Peyer's patch (tissue), 4 donors: ENCODE measurements around the gene THRB.

Experiments used
- POLR2A ChIP-seq, 2 donors: fragments of 450-650 bp; IDR thresholded peaks; one replicate each; pipeline ENCODE4 v1.5.1; 2017; ENCODE audit warnings: antibody characterized with exemption in 2 of 2, mild to moderate bottlenecking in 2 of 2, moderate library complexity in 2 of 2
- TF ChIP-seq, protein P1 (sequence below), 6 experiments: fragments of 450-650 bp in 4 of 6; fragments of 200-600 bp in 2 of 6; sonication (generic) in 1 of 6; IDR thresholded peaks; one replicate each; pipeline ENCODE4 v1.5.1; 2017 to 2019; ENCODE audit warnings: antibody characterized with exemption in 6 of 6, mild to moderate bottlenecking in 3 of 6, moderate library complexity in 1 of 6

DNA sequence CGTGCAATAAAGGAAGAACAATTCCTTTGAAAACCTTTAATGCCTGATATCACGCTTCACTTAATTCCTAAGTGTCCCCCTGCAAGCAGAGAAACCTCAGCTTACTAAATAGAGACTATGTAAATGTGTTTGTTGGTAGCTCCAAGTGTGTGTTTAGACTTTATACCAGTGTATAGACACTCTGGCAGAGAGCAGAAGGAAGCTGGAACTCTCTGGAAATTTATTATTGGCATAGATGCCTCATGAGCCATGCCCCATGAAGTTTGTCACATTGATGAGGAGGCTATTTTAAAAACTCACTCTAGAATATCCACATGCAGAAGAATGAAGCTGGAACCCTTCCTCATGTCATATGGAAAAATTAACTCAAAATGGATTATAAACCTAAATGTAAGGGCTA lies 99.9 kb downstream of the THRB start:
- TF ChIP-seq, protein P1, sequence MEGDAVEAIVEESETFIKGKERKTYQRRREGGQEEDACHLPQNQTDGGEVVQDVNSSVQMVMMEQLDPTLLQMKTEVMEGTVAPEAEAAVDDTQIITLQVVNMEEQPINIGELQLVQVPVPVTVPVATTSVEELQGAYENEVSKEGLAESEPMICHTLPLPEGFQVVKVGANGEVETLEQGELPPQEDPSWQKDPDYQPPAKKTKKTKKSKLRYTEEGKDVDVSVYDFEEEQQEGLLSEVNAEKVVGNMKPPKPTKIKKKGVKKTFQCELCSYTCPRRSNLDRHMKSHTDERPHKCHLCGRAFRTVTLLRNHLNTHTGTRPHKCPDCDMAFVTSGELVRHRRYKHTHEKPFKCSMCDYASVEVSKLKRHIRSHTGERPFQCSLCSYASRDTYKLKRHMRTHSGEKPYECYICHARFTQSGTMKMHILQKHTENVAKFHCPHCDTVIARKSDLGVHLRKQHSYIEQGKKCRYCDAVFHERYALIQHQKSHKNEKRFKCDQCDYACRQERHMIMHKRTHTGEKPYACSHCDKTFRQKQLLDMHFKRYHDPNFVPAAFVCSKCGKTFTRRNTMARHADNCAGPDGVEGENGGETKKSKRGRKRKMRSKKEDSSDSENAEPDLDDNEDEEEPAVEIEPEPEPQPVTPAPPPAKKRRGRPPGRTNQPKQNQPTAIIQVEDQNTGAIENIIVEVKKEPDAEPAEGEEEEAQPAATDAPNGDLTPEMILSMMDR (IDR thresholded peaks at IDR 0.05): no peak
- no peak for TF ChIP-seq POLR2A (IDR thresholded peaks at IDR 0.05)
